Stimulated activated CD8-positive, alpha-beta memory T cell treated with anti-CD3 and anti-CD28 coated beads, Interleukin-15, amount 100 ng/mL, for 4 hours (primary cell): ENCODE results near the gene STAU1.
"Not testable (repeated sequence)": the region's sequence is repeated elsewhere in the genome, so short reads cannot be mapped to it uniquely, and the experiment has no call there.

Source experiments
- DNase-seq, 2 donors: peaks; one replicate each; pipeline ENCODE4 v3.0.0-alpha.2; 2020; ENCODE audit warnings: low read depth in 2 of 2

Gene STAU1

GRCh38 chr20:49118307-49118706 is 69.8 kb downstream of the STAU1 start:
- no peak for DNase-seq

- no peak for DNase-seq
These were observed 72.6 kb downstream of the STAU1 start for GRCh38 chr20:49115564-49115963.

GRCh38 chr20:49112596-49113274 is 75.4 kb downstream of the STAU1 start:
- DNase-seq = no peak

- DNase-seq = no peak
These were observed 77.1 kb downstream of the STAU1 start for GRCh38 chr20:49110767-49111694.

- no peak for DNase-seq
These were observed 81.8 kb downstream of the STAU1 start for GRCh38 chr20:49106328-49106727.

GRCh38 chr20:49104979-49105547 is 83.1 kb downstream of the STAU1 start:
- not testable (repeated sequence) for DNase-seq

GRCh38 chr20:49104365-49104648 is 83.8 kb downstream of the STAU1 start:
- no peak for DNase-seq

GRCh38 chr20:49103647-49104364 is 84.3 kb downstream of the STAU1 start:
- no peak for DNase-seq

- no peak for DNase-seq
These were observed 85.1 kb downstream of the STAU1 start for GRCh38 chr20:49103019-49103418.

GRCh38 chr20:49100972-49101371 is 87.2 kb downstream of the STAU1 start:
- DNase-seq = no peak

- DNase-seq = not testable (repeated sequence)
These were observed 87.8 kb downstream of the STAU1 start for GRCh38 chr20:49100292-49100691.

GRCh38 chr20:49099011-49099410 is 89.1 kb downstream of the STAU1 start:
- no peak for DNase-seq

- DNase-seq = no peak
These were observed 90.0 kb downstream of the STAU1 start for GRCh38 chr20:49098136-49098535.

GRCh38 chr20:49097159-49097558 is 91.0 kb downstream of the STAU1 start:
- DNase-seq = no peak

GRCh38 chr20:49096203-49096730 is 91.9 kb downstream of the STAU1 start:
- DNase-seq = no peak

GRCh38 chr20:49091762-49092161 is 96.4 kb downstream of the STAU1 start:
- DNase-seq = no peak

- DNase-seq = no peak
These were observed 97.0 kb downstream of the STAU1 start for GRCh38 chr20:49091104-49091503.

GRCh38 chr20:49082295-49082694 is 105.8 kb downstream of the STAU1 start:
- DNase-seq = not testable (repeated sequence)

- DNase-seq = no peak
These were observed 109.8 kb downstream of the STAU1 start for GRCh38 chr20:49078310-49078709.

GRCh38 chr20:49074521-49074920 is 113.6 kb downstream of the STAU1 start:
- no peak for DNase-seq
